CD4-positive, alpha-beta T cell (primary cell): ENCODE results near the gene ZFPL1. TPM values are rescaled to one million over a fixed set of nuclear protein-coding genes. Genes with fewer than 3 reads are reported as not detected.
A peak's percentile ranks its signal among the peaks of the same experiment; 100 is the strongest.

Experiments
- ATAC-seq: fragments of 200-7000 bp; cut with Tn5 transposase; one replicate; pipeline ENCODE4 v1.10.0; 2022; ENCODE audit warnings: mild to moderate bottlenecking; ENCODE audit not compliant: poor library complexity
- CTCF ChIA-PET: fragments of 350-600 bp; sonication (Branson Sonifier 250); formaldehyde crosslinking; loops from one replicate; lab custom pipeline; 2021; ENCODE audit warnings: antibody characterized with exemption, inconsistent platforms; lab: Charles Lee
- POLR2A ChIA-PET: fragments of 350-600 bp; sonication (Branson Sonifier 250); formaldehyde crosslinking; loops from one replicate; lab custom pipeline; 2021; ENCODE audit warnings: antibody characterized with exemption, inconsistent platforms; lab: Charles Lee
- DNase-seq, 14 experiments: peaks; one replicate each; pipeline ENCODE4 v3.0.0-alpha.2; 2013 to 2020; ENCODE audit warnings: mixed read lengths in 2 of 14
- H3K27ac ChIP-seq, 2 donors: one replicate each; pipeline versions ENCODE4 v1.5.1 to v1.7.0; 2013; ENCODE audit warnings: low read length in 2 of 2, low read depth in 1 of 2, mild to moderate bottlenecking in 1 of 2
- H3K27me3 ChIP-seq, 2 experiments: 1 replicate in 1 of 2; 2 replicates in 1 of 2; pipeline versions ENCODE4 v1.6.1 to v1.7.0; 2013; ENCODE audit warnings: low read length in 2 of 2, control low read depth in 1 of 2, mild to moderate bottlenecking in 1 of 2, moderate library complexity in 1 of 2; ENCODE audit not compliant: insufficient read depth in 2 of 2, control insufficient read depth in 1 of 2
- H3K36me3 ChIP-seq: one replicate; pipeline ENCODE4 v1.6.1; 2013; ENCODE audit warnings: low read length, control low read depth; ENCODE audit not compliant: insufficient read depth
- H3K4me1 ChIP-seq: one replicate; pipeline ENCODE4 v1.6.1; 2013; ENCODE audit warnings: low read length, control low read depth; ENCODE audit not compliant: insufficient read depth
- H3K4me3 ChIP-seq: one replicate; pipeline ENCODE4 v1.5.1; 2013; ENCODE audit warnings: mild to moderate bottlenecking, low read length, moderate library complexity
- H3K9me3 ChIP-seq, 2 experiments: 1 replicate in 1 of 2; 2 replicates in 1 of 2; pipeline versions ENCODE4 v1.6.1 to v1.7.0; 2013; ENCODE audit warnings: low read length in 2 of 2, mild to moderate bottlenecking in 2 of 2, control low read depth in 1 of 2, moderate library complexity in 1 of 2; ENCODE audit not compliant: control insufficient read depth in 1 of 2, insufficient read depth in 1 of 2
- H3K27ac Mint-ChIP-seq: one replicate; pipeline ENCODE4 v1.8.0; 2020; ENCODE audit warnings: mixed read lengths
- H3K27me3 Mint-ChIP-seq: one replicate; pipeline ENCODE4 v1.8.0; 2021; ENCODE audit warnings: mixed read lengths
- H3K36me3 Mint-ChIP-seq: one replicate; pipeline ENCODE4 v1.8.0; 2021; ENCODE audit warnings: low read depth, mixed read lengths
- H3K4me1 Mint-ChIP-seq: one replicate; pipeline ENCODE4 v1.8.0; 2021; ENCODE audit warnings: low read depth, mixed read lengths
- H3K4me3 Mint-ChIP-seq: one replicate; pipeline ENCODE4 v1.8.0; 2020; ENCODE audit warnings: mild to moderate bottlenecking, mixed read lengths
- H3K9me3 Mint-ChIP-seq: one replicate; pipeline ENCODE4 v1.8.0; 2020; ENCODE audit warnings: mixed read lengths
- CTCF ChIP-seq: fragments of 200-600 bp; IDR thresholded peaks from one replicate; pipeline ENCODE4 v1.8.0; 2022; ENCODE audit warnings: antibody characterized with exemption, mild to moderate bottlenecking
- intact Hi-C, 2 experiments: fragments of 100-400 bp; cut with DNase I in 1 of 2; cut with micrococcal nuclease in 1 of 2; formaldehyde crosslinking; loops; one replicate each; pipeline versions ENCODE4 v1.15.1 to v1.9.0; 2023 to 2025; cut with DNase I, micrococcal nuclease
- total RNA-seq, 174 experiments: library from RNA in 2 of 174; stranded (reverse) in 2 of 174; gene quantifications; one replicate each; pipeline ENCODE4 v1.2.3 and lab custom pipeline; 2021 to 2026

ZFPL1 gene
- total RNA-seq, 2 experiments from 2014 or later = 46.2 to 47.7 TPM

- intact Hi-C loops = no loop called here
- ChIA-PET CTCF (no interaction called here), POLR2A (no interaction called here)
- Mint-ChIP-seq H3K9me3 (no peaks in the 10 kb centered on the region), H3K27me3 (no peaks in the 10 kb centered on the region), H3K27ac (no peak overlapping the region), H3K4me3 (no peak overlapping the region), H3K4me1 (peaks cover 22% of the 10 kb centered on the region), H3K36me3 (peaks cover 63% of the 10 kb centered on the region)
- peak in 1 of 14 experiments; percentile 29 for DNase-seq
- Histone ChIP-seq H3K4me1 (peaks cover 23% of the 10 kb centered on the region), H3K36me3 (peaks cover 50% of the 10 kb centered on the region), H3K9me3 (no peaks in the 10 kb centered on the region), H3K27ac (no peak overlapping the region), H3K27me3 (no peaks in the 10 kb centered on the region), H3K4me3 (no peak overlapping the region)
- ATAC-seq = no peak
- no peak for TF ChIP-seq CTCF
These were observed 23.1 kb downstream of the ZFPL1 start for GRCh38 chr11:65107078-65107477.

- ChIA-PET CTCF (no interaction called here), POLR2A (interaction anchor here (2.1 to 6.5 kb wide), 2 partner anchors 10 to 11 kb away, joined by 5 to 91 read pairs; partner anchors contain the start of genes VPS51 and ZNHIT2)
- no peak overlapping the region for H3K4me3 ChIP-seq
- Mint-ChIP-seq H3K27ac (no peak overlapping the region), H3K4me3 (no peak overlapping the region), H3K4me1 (peaks cover 23% of the 10 kb centered on the region), H3K36me3 (peaks cover 57% of the 10 kb centered on the region), H3K9me3 (no peaks in the 10 kb centered on the region), H3K27me3 (no peaks in the 10 kb centered on the region)
- peaks cover 30% of the 10 kb centered on the region for H3K4me1 ChIP-seq
- no peak overlapping the region for H3K27ac ChIP-seq
- TF ChIP-seq CTCF = no peak
- intact Hi-C loops = no loop called here
- ATAC-seq (no peak), DNase-seq (peak in 1 of 14 experiments; percentile 31)
- H3K36me3 ChIP-seq = peaks cover 45% of the 10 kb centered on the region
- no peaks in the 10 kb centered on the region for H3K9me3 ChIP-seq
- no peaks in the 10 kb centered on the region for H3K27me3 ChIP-seq
These were observed 23.9 kb downstream of the ZFPL1 start for GRCh38 chr11:65107751-65108468.

- CTCF ChIA-PET = interaction anchor here (2.2 kb wide), 1 partner anchor 11 kb away, joined by 23 read pairs; the partner anchor contains the start of genes FAU, MRPL49 and ZNHIT2
- H3K36me3 Mint-ChIP-seq = peaks cover 54% of the 10 kb centered on the region
- Histone ChIP-seq H3K4me1 (peaks cover 37% of the 10 kb centered on the region), H3K4me3 (no peak overlapping the region), H3K9me3 (no peaks in the 10 kb centered on the region), H3K27me3 (no peaks in the 10 kb centered on the region), H3K27ac (no peak overlapping the region), H3K36me3 (peaks cover 42% of the 10 kb centered on the region)
- no peak for ATAC-seq
- H3K27me3 Mint-ChIP-seq = no peaks in the 10 kb centered on the region
- no peak for TF ChIP-seq CTCF
- POLR2A ChIA-PET = interaction anchor here (2.1 to 6.5 kb wide), 2 partner anchors 9 to 12 kb away, joined by 5 to 91 read pairs; partner anchors contain the start of genes VPS51 and ZNHIT2
- no peak overlapping the region for H3K27ac Mint-ChIP-seq
- no peak overlapping the region for H3K4me3 Mint-ChIP-seq
- peak in 1 of 14 experiments; percentile 36 for DNase-seq
- H3K4me1 Mint-ChIP-seq = peaks cover 30% of the 10 kb centered on the region
- no peaks in the 10 kb centered on the region for H3K9me3 Mint-ChIP-seq
- intact Hi-C loops = no loop called here
These were observed 24.6 kb downstream of the ZFPL1 start for GRCh38 chr11:65108469-65109123.
